ENCODE data around the gene DCST1. TPM values are rescaled to one million over a fixed set of nuclear protein-coding genes. Genes with fewer than 3 reads are reported as not detected.

DCST1 gene
- total RNA-seq, 3 donors from 2014 or later: 0.19 to 0.20 TPM; not detected in 1

DNA sequence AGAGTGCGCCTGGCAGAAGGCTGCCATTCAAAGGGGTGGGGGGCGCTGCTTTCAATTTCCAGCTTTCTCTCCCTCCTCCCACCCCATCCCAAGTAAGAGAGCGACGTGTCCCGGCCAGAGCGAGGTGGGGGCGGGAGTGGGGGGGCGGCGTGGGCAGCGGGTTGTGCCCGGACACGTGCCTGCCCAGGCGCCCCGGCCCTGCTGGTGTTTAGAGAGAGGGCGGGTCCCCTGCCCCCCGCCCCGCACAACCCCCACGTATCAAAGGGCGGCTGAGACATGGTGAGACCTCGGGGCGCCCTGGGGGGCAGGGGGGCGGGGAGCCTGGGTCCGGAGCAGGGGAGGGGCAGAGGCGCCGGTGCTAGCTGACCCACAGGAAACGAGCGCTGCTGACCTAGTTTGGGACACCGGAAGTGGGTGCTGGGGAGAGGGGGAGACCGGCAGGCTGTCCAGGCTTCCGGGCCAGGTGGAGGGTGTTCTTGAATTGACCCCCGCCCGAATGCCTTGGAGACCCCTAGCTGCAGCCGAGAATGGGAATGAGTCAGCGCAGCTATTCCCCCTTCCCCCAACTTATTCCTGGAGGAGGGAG, 29.8 kb upstream of the DCST1 start:
- intact Hi-C loops (cut with DNase I, micrococcal nuclease): no loop called here
- DNase-seq (peak; percentile 75 to 88 (median 83)), ATAC-seq (no peak)
- Histone ChIP-seq H3K4me1 (ENCODE audit: low read depth) (peaks cover 58% of the 10 kb centered on the region), H3K9me3 (no peaks in the 10 kb centered on the region), H3K4me3 (peak overlapping the region; percentile 84), H3K36me3 (ENCODE audit: low read depth) (no peaks in the 10 kb centered on the region)
- no peak for TF ChIP-seq CTCF (IDR thresholded peaks at IDR 0.05)

GRCh38 chr1:155004352-155005075, 29.1 kb upstream of the DCST1 start:
- DNase-seq: peak in 2 of 3 donors; percentile 53 to 63
- Histone ChIP-seq H3K4me1 (ENCODE audit: low read depth) (peaks cover 54% of the 10 kb centered on the region), H3K36me3 (ENCODE audit: low read depth) (no peaks in the 10 kb centered on the region), H3K9me3 (no peaks in the 10 kb centered on the region), H3K4me3 (peak overlapping the region; percentile 84)
- intact Hi-C loops (cut with DNase I, micrococcal nuclease): no loop called here
- ATAC-seq: no peak
- no peak for TF ChIP-seq CTCF (IDR thresholded peaks at IDR 0.05)

GRCh38 chr1:155005076-155006011, 28.3 kb upstream of the DCST1 start:
- peak; percentile 8 for ATAC-seq
- intact Hi-C loops (cut with DNase I, micrococcal nuclease): no loop called here
- TF ChIP-seq CTCF (IDR thresholded peaks at IDR 0.05): no peak
- no peaks in the 10 kb centered on the region for H3K36me3 ChIP-seq (ENCODE audit: low read depth)
- H3K4me1 ChIP-seq (ENCODE audit: low read depth): peaks cover 54% of the 10 kb centered on the region
- peak; percentile 86 to 90 (median 87) for DNase-seq
- no peaks in the 10 kb centered on the region for H3K9me3 ChIP-seq
- H3K4me3 ChIP-seq: no peak overlapping the region

GRCh38 chr1:155006601-155007101, 27.0 kb upstream of the DCST1 start:
- TF ChIP-seq CTCF (IDR thresholded peaks at IDR 0.05): no peak
- ATAC-seq: no peak
- Histone ChIP-seq H3K9me3 (no peaks in the 10 kb centered on the region), H3K4me1 (ENCODE audit: low read depth) (peaks cover 66% of the 10 kb centered on the region), H3K4me3 (no peak overlapping the region), H3K36me3 (ENCODE audit: low read depth) (no peaks in the 10 kb centered on the region)
- intact Hi-C loops (cut with DNase I, micrococcal nuclease): no loop called here
- DNase-seq: peak in 1 of 3 donors; percentile 62

GRCh38 chr1:155007251-155007828, 26.3 kb upstream of the DCST1 start:
- peak; percentile 86 to 90 (median 89) for DNase-seq
- H3K9me3 ChIP-seq: no peaks in the 10 kb centered on the region
- intact Hi-C loops (cut with DNase I, micrococcal nuclease): no loop called here
- no peak for TF ChIP-seq CTCF (IDR thresholded peaks at IDR 0.05)
- H3K4me3 ChIP-seq: no peak overlapping the region
- no peaks in the 10 kb centered on the region for H3K36me3 ChIP-seq (ENCODE audit: low read depth)
- H3K4me1 ChIP-seq (ENCODE audit: low read depth): peaks cover 73% of the 10 kb centered on the region
- ATAC-seq: peak; percentile 59

Data from mucosa of descending colon (tissue), 3 donors.